ENCODE results near the gene TGFA. TPM values are rescaled to one million over a fixed set of nuclear protein-coding genes. Genes with fewer than 3 reads are reported as not detected.

TGFA gene
- total RNA-seq, 2 donors from 2014 or later, result 21.4 to 25.8 TPM

GRCh38 chr2:70501215-70501614, 52.4 kb downstream of the TGFA start:
- Histone ChIP-seq H3K9me3 (no peaks in the 10 kb centered on the region), H3K9ac (ENCODE audit: low read depth in 2 of 2, low read length in 2 of 2) (no peak overlapping the region), H3K4me1 (no peaks in the 10 kb centered on the region), H3K4me3 (no peak overlapping the region), H3K27ac (no peak overlapping the region), H3K36me3 (no peaks in the 10 kb centered on the region), H3K27me3 (no peaks in the 10 kb centered on the region)
- no peak for DNase-seq
- TF ChIP-seq CTCF (IDR thresholded peaks at IDR 0.05), result no peak
- intact Hi-C loops (cut with DNase I), result no loop called here

GRCh38 chr2:70499253-70499652, 54.4 kb downstream of the TGFA start:
- DNase-seq, result no peak
- H3K4me1 ChIP-seq, result no peaks in the 10 kb centered on the region

GRCh38 chr2:70498528-70498927, 55.1 kb downstream of the TGFA start:
- intact Hi-C loops (cut with DNase I), result no loop called here
- no peak overlapping the region for H3K4me3 ChIP-seq
- no peak overlapping the region for H3K9ac ChIP-seq (ENCODE audit: low read depth in 2 of 2, low read length in 2 of 2)
- no peak for TF ChIP-seq CTCF (IDR thresholded peaks at IDR 0.05)
- no peaks in the 10 kb centered on the region for H3K4me1 ChIP-seq
- no peaks in the 10 kb centered on the region for H3K9me3 ChIP-seq
- no peak overlapping the region for H3K27ac ChIP-seq
- DNase-seq, result no peak
- no peaks in the 10 kb centered on the region for H3K27me3 ChIP-seq
- no peaks in the 10 kb centered on the region for H3K36me3 ChIP-seq

More at GRCh38 chr2:70499253-70499652, 54.4 kb downstream of the TGFA start:
- Histone ChIP-seq H3K27ac (no peak overlapping the region), H3K27me3 (no peaks in the 10 kb centered on the region), H3K9ac (ENCODE audit: low read depth in 2 of 2, low read length in 2 of 2) (no peak overlapping the region), H3K9me3 (no peaks in the 10 kb centered on the region), H3K4me3 (no peak overlapping the region), H3K36me3 (no peaks in the 10 kb centered on the region)
- intact Hi-C loops (cut with DNase I), result no loop called here
- TF ChIP-seq CTCF (IDR thresholded peaks at IDR 0.05), result no peak

GRCh38 chr2:70498054-70498453, 55.6 kb downstream of the TGFA start:
- intact Hi-C loops (cut with DNase I), result no loop called here
- Histone ChIP-seq H3K27ac (no peak overlapping the region), H3K36me3 (no peaks in the 10 kb centered on the region), H3K4me1 (no peaks in the 10 kb centered on the region), H3K27me3 (no peaks in the 10 kb centered on the region), H3K9ac (ENCODE audit: low read depth in 2 of 2, low read length in 2 of 2) (no peak overlapping the region), H3K4me3 (no peak overlapping the region), H3K9me3 (no peaks in the 10 kb centered on the region)
- DNase-seq, result no peak
- TF ChIP-seq CTCF (IDR thresholded peaks at IDR 0.05), result no peak

- no peak overlapping the region for H3K27ac ChIP-seq
- H3K4me1 ChIP-seq, result no peaks in the 10 kb centered on the region
- H3K9me3 ChIP-seq, result no peaks in the 10 kb centered on the region
- TF ChIP-seq CTCF (IDR thresholded peaks at IDR 0.05), result no peak
- no peaks in the 10 kb centered on the region for H3K36me3 ChIP-seq
- H3K9ac ChIP-seq (ENCODE audit: low read depth in 2 of 2, low read length in 2 of 2), result no peak overlapping the region
- no peak for DNase-seq
- intact Hi-C loops (cut with DNase I), result no loop called here
- H3K27me3 ChIP-seq, result no peaks in the 10 kb centered on the region
- H3K4me3 ChIP-seq, result no peak overlapping the region
These were observed 56.8 kb downstream of the TGFA start for GRCh38 chr2:70496819-70497218.
